ENCODE results near the gene UBE2U. TPM values are rescaled to one million over a fixed set of nuclear protein-coding genes. Genes with fewer than 3 reads are reported as not detected.

Gene UBE2U
- total RNA-seq, 1 experiment from 2014 or later, result not detected

GRCh38 chr1:64304823-64305222 is 101.4 kb downstream of the UBE2U start:
- Mint-ChIP-seq H3K4me1 (ENCODE audit: low read depth, unreplicated experiment) (peaks cover 12% of the 10 kb centered on the region), H3K9me3 (ENCODE audit: low read depth, unreplicated experiment) (no peaks in the 10 kb centered on the region), H3K36me3 (ENCODE audit: insufficient read depth, unreplicated experiment) (no peaks in the 10 kb centered on the region), H3K27me3 (ENCODE audit: unreplicated experiment) (no peaks in the 10 kb centered on the region), H3K4me3 (ENCODE audit: low read depth, unreplicated experiment) (no peak overlapping the region), H3K27ac (ENCODE audit: unreplicated experiment) (no peak overlapping the region)
- intact Hi-C loops (cut with micrococcal nuclease; ENCODE audit: unreplicated experiment), result no loop called here
- no TSS peak for BruUV-seq (replicated peaks)
- TF ChIP-seq, protein P1, sequence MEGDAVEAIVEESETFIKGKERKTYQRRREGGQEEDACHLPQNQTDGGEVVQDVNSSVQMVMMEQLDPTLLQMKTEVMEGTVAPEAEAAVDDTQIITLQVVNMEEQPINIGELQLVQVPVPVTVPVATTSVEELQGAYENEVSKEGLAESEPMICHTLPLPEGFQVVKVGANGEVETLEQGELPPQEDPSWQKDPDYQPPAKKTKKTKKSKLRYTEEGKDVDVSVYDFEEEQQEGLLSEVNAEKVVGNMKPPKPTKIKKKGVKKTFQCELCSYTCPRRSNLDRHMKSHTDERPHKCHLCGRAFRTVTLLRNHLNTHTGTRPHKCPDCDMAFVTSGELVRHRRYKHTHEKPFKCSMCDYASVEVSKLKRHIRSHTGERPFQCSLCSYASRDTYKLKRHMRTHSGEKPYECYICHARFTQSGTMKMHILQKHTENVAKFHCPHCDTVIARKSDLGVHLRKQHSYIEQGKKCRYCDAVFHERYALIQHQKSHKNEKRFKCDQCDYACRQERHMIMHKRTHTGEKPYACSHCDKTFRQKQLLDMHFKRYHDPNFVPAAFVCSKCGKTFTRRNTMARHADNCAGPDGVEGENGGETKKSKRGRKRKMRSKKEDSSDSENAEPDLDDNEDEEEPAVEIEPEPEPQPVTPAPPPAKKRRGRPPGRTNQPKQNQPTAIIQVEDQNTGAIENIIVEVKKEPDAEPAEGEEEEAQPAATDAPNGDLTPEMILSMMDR (IDR thresholded peaks at IDR 0.05; ENCODE audit: unreplicated experiment), result no peak
- CTCF ChIA-PET, result no interaction called here
- DNase-seq, result no peak

- no peaks in the 10 kb centered on the region for H3K36me3 Mint-ChIP-seq (ENCODE audit: insufficient read depth, unreplicated experiment)
- BruUV-seq (replicated peaks), result no TSS peak
- peaks cover 12% of the 10 kb centered on the region for H3K4me1 Mint-ChIP-seq (ENCODE audit: low read depth, unreplicated experiment)
- TF ChIP-seq, protein P1 (IDR thresholded peaks at IDR 0.05; ENCODE audit: unreplicated experiment), result no peak
- no peaks in the 10 kb centered on the region for H3K9me3 Mint-ChIP-seq (ENCODE audit: low read depth, unreplicated experiment)
- CTCF ChIA-PET, result interaction anchor here (0.8 kb wide), 1 partner anchor 97 kb away, joined by 3 read pairs; no protein-coding TSS in a partner anchor
- intact Hi-C loops (cut with micrococcal nuclease; ENCODE audit: unreplicated experiment), result no loop called here
- no peak overlapping the region for H3K4me3 Mint-ChIP-seq (ENCODE audit: low read depth, unreplicated experiment)
- H3K27ac Mint-ChIP-seq (ENCODE audit: unreplicated experiment), result no peak overlapping the region
- DNase-seq, result peak; percentile 34
- H3K27me3 Mint-ChIP-seq (ENCODE audit: unreplicated experiment), result no peaks in the 10 kb centered on the region
These were observed 105.4 kb downstream of the UBE2U start for GRCh38 chr1:64308866-64309265.

GRCh38 chr1:64309431-64309831 is 106.0 kb downstream of the UBE2U start:
- BruUV-seq (replicated peaks), result no TSS peak
- intact Hi-C loops (cut with micrococcal nuclease; ENCODE audit: unreplicated experiment), result no loop called here
- CTCF ChIA-PET, result interaction anchor here (0.8 kb wide), 1 partner anchor 96 kb away, joined by 3 read pairs; no protein-coding TSS in a partner anchor

DNA sequence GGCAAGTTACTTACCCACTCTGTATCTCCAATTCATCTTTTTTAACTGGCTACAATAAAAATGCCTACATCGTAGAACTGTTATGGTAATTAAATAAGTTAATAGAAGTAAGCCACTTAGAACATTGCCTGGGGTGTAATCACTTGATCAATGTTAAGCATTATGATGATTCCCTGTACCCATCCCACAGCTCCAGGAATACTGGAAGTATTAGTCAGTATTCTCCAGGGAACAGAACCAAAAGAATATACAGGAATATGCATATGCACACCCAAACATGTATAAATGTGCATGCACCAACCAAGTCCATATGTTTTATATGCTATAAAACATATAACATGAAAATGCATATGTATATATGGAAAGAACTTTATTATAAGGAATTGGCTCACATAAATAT is 107.3 kb downstream of the UBE2U start:
- no peak overlapping the region for H3K4me3 Mint-ChIP-seq (ENCODE audit: low read depth, unreplicated experiment)
- no TSS peak for BruUV-seq (replicated peaks)
- TF ChIP-seq, protein P1 (IDR thresholded peaks at IDR 0.05; ENCODE audit: unreplicated experiment), result no peak
- DNase-seq, result no peak
- no peaks in the 10 kb centered on the region for H3K9me3 Mint-ChIP-seq (ENCODE audit: low read depth, unreplicated experiment)
- no peaks in the 10 kb centered on the region for H3K27me3 Mint-ChIP-seq (ENCODE audit: unreplicated experiment)
- peaks cover 12% of the 10 kb centered on the region for H3K4me1 Mint-ChIP-seq (ENCODE audit: low read depth, unreplicated experiment)
- intact Hi-C loops (cut with micrococcal nuclease; ENCODE audit: unreplicated experiment), result no loop called here
- no peak overlapping the region for H3K27ac Mint-ChIP-seq (ENCODE audit: unreplicated experiment)
- CTCF ChIA-PET, result no interaction called here
- no peaks in the 10 kb centered on the region for H3K36me3 Mint-ChIP-seq (ENCODE audit: insufficient read depth, unreplicated experiment)

More at GRCh38 chr1:64309431-64309831, 106.0 kb downstream of the UBE2U start:
- H3K4me1 Mint-ChIP-seq (ENCODE audit: low read depth, unreplicated experiment), result peaks cover 12% of the 10 kb centered on the region
- H3K4me3 Mint-ChIP-seq (ENCODE audit: low read depth, unreplicated experiment), result no peak overlapping the region
- H3K27me3 Mint-ChIP-seq (ENCODE audit: unreplicated experiment), result no peaks in the 10 kb centered on the region
- TF ChIP-seq, protein P1 (IDR thresholded peaks at IDR 0.05; ENCODE audit: unreplicated experiment), result no peak
- DNase-seq, result no peak
- H3K27ac Mint-ChIP-seq (ENCODE audit: unreplicated experiment), result no peak overlapping the region
- no peaks in the 10 kb centered on the region for H3K9me3 Mint-ChIP-seq (ENCODE audit: low read depth, unreplicated experiment)
- H3K36me3 Mint-ChIP-seq (ENCODE audit: insufficient read depth, unreplicated experiment), result no peaks in the 10 kb centered on the region

All from Calu3 (cell line).